Measurements from ENCODE around the gene NCKAP5.
A peak's percentile ranks its signal among the peaks of the same experiment; 100 is the strongest.

NCKAP5 gene

DNA sequence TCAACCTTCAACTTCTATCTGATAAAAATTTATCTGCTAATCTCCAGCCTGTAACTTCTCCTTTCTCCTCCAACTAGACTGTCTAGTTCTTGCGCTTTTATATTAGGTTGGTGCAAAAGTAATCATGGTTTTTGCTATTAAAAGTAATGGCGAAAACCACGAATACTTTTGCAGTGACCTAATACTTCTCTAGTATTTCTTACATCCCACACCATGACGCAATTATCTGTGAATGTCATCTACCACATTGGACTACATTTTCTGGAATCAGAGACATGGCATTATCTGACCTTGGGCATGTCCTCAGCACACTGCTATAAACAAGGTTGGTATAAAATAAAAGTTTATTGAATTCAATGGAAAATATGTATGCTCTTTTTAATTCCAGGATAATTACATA is 528.1 kb downstream of the NCKAP5 start:
- DNase-seq (ENCODE audit: low spot score) (no peak), FAIRE-seq (no peak)

DNA sequence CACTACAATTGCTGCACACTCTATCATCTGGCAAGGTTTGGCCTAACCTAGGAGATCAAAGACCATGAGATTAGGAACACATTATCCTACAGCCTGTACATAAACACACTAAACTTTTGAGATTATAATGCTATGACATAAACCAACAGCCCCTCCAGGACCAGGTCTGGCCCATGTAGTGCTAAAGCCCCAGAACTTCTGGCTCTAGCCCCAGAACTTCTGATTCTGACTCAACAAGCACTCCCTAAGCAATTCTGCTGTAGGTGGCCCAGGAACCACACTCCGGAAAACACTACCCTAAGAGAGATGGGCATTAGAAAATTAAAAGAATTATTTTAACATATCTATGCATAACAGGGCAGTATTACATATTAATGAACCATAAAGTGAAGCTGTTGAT is 528.7 kb downstream of the NCKAP5 start:
- FAIRE-seq: no peak
- DNase-seq (ENCODE audit: low spot score): no peak

DNA sequence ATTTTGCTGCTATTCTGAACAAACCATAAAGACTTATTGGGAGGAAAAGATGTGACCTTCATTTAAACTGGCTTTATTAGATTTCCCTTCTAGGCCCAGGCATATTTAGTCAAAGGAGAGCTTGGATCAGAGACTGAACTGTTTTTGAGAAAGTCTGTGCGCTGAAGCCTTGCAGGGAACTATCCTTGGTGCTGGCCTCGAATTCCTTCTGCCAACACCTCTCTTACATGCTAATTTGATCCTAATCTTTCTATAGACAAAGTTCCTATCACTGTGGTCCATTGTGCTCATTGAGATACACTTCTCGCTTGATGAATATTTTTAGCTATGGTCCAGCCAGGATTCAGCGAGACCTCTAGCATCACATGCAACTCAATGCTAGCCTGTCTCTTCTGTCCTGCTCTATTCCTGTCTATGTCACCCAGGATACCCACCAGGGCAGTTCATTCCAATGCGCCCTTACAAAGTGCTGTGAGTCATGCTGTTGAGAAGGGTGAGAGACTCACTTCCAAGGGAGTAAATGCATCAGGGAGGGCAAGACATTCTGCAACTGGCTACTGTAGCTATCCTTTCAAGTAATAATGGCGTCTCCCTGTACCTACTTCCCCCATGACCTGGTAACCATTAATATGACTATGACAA is 541.6 kb downstream of the NCKAP5 start:
- FAIRE-seq: no peak

DNA sequence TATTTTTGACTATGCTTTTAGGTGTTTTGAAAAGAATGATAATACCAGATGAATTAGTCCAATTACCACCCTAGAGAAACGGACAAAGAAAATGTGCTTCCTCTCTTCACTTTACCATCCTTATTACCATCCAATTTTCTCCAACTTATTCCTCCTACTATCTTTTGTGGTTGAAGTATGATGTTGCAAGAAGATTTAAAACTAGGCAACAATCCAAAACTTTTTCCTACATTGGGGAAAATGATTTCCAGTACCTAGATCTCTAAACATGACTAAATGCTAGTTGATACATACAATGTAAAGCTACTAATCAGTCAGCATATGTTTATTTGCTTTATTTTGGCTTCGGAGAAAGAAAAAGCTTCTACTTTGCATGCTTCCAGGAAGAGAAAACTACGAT is 543.3 kb downstream of the NCKAP5 start:
- FAIRE-seq: no peak
- no peak for DNase-seq (ENCODE audit: low spot score)

More for the DNA sequence above, 541.6 kb downstream of the NCKAP5 start:
- peak; percentile 22 for DNase-seq (ENCODE audit: low spot score)

DNA sequence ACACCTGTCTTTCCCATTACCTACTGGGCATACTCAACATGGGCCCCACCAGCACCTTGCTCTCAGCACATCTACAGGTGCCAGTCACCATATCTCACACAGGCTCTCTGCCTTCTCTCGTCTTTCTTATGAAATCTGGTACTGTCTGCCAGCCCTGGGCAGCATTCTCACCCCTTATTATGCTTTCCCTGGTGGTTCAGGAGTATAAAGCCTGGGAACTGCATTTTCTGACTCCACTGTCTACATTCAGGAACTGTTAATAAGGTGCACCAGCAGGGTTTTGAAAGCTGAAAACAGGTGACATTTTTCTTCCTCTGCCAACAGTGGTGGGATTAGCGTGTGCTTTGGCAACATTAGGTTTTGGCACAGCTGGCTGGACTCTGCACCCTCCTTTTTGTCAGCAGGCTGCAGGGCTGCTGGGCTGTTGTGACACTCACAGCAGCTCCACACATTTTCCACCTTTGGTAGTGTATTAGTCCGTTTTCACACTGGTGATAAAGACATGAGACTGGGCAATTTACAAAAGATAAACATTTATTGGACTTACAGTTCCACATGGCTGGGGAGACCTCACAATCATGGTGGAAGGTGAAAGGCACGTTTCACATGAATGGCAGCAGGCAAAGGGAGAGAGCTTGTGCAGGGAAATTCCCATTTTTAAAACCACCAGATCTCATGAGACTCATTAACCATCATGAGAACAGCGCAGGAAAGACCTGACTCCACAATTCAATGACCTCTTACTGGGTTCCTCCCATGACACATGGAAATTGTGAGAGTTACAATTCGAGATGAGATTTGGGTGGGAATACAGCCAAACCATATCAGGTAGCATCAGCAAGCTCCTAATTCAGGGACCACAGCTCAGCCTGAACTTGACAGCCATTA is 555.2 kb downstream of the NCKAP5 start:
- DNase-seq (ENCODE audit: low spot score) (no peak), FAIRE-seq (peak; percentile 27)

DNA sequence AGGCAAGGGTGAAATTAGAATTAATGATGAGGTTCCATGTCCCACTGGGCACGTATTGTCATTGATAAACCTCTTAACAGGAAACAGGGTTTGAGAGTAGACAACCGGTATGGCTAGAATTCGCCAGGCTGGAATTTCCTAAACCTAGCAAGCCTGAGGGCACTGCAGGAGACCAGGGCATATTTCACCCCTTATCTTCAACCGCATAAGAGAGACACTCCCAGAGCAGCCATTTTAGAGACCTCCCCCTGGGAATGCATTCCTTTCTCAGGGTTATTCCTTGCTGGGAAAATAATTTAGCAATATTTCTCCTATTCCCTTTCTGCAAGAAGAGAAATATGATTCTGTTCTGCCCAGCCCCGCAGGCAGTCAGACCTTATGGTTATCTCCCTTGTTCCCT is 563.6 kb downstream of the NCKAP5 start:
- DNase-seq (ENCODE audit: low spot score): no peak

DNA sequence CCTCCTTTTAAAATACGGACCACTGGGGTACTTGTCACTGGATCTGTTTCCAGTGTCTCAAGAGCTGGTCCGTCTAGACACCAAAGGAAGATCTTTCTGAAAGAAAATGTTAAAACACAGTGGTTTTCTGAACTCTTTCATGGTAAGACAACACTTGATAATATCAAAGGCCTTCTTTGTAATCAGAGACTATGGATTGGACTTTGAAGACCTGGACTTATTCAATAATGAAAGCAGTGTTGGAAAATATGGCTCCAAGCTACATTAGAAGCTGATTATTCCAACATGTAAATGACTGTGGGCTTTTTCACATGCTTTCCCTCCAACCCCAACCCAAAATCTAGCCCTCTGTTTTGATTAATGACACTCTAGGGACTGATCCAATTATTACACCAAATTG is 568.8 kb downstream of the NCKAP5 start:
- FAIRE-seq (no peak), DNase-seq (ENCODE audit: low spot score) (no peak)

More for the DNA sequence above, 563.6 kb downstream of the NCKAP5 start:
- FAIRE-seq: no peak

DNA sequence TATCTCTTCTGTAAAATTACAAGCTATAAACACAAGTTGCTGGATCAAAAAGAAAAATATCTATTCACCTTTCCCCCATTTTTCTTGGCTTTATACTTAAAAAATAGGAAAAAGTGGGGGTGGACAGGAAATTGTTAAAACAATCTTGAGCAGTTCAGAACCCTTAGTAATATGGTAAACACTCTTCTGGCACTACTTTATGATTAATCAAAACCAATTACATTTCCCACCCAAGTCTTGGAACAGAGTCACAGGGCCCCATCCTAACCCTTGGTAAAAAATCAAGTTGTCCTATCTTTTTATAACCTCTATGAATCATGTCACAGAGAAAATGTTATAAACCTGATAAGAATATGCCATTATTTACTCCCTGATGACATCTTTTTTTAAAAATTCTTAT is 570.0 kb downstream of the NCKAP5 start:
- DNase-seq (ENCODE audit: low spot score) (no peak), FAIRE-seq (no peak)

DNA sequence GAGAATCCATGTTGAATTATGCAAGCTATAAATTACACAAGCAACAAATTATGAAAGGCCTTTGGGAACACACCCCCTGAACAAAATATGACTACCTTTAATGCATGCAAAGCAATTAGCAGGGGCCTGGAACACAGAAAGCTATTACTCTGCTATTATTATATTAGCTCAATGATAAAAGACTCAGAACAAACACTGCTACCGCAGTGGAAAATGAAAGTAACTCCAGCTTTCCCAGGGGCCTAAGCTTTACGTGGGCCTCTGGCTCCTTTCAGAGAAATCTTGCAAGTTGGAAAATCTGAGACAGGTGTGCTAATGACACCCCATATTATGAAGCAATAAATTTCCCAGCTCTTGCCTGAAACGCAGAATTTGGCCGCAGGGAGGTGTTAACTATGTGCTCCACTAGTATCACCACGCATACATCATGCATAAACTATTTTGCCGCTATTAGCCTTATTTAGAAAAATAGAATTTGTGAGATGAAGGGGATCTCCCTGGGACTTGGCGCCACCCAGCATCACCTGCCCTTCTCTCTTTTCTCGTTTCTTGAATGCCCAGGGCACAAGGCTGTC is 576.7 kb downstream of the NCKAP5 start:
- FAIRE-seq (no peak), DNase-seq (ENCODE audit: low spot score) (no peak)

DNA sequence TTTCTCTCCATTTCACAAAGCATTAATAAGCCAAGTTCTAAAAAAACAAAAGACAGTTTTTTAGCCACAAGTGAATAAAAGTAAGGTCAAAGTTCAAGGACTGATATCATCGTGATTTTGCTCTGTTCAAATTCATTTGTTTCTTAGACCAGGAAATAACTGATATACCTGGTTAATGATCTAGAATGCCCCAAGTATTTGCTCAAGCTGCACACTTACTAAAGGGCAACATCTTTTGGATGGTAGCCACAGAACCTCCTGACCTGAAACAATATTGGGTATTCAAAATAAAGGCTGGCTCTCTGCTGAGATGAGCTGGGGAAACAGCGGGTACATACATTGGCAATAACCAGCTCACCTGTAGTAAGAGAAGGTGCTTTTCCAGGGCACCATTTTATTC is 583.5 kb downstream of the NCKAP5 start:
- FAIRE-seq (no peak), DNase-seq (ENCODE audit: low spot score) (no peak)

DNA sequence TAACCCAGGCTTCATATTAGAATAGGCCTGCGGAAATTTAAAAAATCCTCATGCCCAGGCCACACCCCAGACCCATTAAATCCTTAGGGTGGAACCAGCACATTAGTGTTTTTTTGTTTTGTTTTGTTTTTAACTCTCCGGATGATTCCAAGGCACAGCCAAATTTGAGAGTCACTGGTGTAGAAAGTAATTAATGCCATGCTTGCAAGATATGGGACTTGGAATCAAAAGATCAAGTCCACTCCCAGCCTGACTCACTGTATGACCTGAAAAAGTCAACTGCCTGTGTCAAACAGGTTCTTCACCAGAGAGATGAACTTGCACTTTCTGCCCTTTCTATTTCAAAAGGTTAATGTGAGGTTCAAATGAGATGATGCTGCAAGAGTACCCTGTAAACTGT is 588.0 kb downstream of the NCKAP5 start:
- DNase-seq (ENCODE audit: low spot score) (no peak), FAIRE-seq (no peak)

DNA sequence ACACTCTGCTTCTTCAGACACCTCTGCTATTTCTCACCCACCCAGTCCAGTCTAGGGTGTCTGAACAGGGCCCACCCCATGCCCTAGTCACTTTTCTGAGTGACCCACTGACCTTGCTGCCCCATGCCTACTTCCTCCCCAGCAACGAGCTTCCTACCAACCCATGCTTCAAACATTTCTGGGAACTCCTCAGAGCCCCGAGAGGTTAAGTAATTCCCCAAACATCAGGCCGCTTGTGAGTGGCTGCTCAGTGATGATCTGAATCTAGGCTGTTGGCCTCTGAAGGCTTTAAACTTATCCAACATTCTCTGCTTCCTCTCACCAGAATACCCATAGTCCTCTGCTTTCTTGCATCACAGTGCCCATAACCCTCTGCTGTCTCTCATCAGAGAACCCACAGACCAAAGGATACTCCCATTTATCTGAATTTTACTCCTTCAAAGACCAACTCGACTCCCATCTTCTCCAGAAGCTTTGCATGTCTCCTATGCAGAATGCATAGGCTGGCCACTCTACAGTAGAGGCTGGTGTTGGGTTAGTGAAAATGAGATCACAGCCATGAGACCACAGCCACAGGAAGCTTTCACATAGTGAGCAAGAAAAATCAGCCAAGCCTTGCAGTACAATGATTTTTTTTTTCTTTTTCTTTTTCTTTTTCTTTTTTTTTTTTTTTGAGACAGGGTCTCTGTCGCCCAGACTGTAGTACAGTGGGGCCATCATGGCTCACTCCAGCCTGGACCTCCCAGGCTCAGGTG is 588.7 kb downstream of the NCKAP5 start:
- FAIRE-seq: no peak

DNA sequence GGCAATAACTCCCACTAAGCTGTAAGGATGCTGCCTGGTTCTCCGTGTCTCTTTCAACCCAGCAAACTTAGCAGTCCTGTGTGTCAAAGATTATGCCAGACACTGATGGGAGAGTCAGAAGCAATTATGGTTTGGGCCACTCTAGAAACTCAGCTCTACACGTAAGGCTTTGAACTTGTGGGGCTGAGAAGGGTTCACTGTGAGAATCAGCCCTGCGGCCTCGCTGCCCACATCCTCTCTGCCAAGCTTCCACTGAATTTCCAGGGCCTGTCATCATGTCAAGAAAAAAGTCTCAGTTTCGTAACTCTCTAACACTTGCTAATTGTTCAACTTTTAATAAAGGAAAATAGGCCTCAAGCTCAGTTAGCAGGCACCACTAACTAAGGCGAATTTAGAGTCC is 589.4 kb downstream of the NCKAP5 start:
- DNase-seq (ENCODE audit: low spot score): no peak
- FAIRE-seq: no peak

More for the DNA sequence above, 588.7 kb downstream of the NCKAP5 start:
- DNase-seq (ENCODE audit: low spot score): no peak

DNA sequence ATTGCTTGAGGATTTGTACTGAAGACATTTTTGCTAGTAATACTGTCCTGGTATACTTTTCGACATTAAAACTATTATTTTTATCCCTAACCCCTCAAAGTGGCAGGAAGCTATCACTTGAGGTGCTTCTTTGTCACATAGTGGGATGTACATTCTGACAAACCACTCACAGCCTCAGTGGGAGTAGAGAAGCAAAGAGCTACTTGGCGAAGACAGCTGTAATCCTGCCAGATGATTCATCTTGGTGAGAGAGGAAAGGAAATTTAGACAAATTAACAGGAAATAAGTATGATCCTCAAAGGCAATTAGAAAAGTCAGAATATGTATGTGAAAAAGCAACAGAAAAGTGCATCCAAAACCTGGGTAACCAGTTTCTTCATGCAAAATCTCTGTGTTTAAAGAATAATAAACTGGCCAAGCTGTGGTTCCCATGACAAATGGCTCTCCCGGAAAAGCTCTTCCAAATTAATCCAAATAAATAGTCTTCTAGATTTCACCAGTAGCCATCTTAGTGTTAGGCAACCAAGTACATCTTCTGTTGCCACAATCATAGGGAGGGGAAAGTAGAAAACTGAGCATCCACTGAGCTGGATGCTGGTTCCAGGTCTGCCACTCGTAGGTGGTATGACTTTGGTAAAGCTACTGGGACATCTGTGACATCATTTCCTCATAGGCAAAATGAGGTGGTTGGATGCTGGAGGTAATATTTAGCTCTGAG is 590.3 kb downstream of the NCKAP5 start:
- FAIRE-seq: no peak
- DNase-seq (ENCODE audit: low spot score): no peak

DNA sequence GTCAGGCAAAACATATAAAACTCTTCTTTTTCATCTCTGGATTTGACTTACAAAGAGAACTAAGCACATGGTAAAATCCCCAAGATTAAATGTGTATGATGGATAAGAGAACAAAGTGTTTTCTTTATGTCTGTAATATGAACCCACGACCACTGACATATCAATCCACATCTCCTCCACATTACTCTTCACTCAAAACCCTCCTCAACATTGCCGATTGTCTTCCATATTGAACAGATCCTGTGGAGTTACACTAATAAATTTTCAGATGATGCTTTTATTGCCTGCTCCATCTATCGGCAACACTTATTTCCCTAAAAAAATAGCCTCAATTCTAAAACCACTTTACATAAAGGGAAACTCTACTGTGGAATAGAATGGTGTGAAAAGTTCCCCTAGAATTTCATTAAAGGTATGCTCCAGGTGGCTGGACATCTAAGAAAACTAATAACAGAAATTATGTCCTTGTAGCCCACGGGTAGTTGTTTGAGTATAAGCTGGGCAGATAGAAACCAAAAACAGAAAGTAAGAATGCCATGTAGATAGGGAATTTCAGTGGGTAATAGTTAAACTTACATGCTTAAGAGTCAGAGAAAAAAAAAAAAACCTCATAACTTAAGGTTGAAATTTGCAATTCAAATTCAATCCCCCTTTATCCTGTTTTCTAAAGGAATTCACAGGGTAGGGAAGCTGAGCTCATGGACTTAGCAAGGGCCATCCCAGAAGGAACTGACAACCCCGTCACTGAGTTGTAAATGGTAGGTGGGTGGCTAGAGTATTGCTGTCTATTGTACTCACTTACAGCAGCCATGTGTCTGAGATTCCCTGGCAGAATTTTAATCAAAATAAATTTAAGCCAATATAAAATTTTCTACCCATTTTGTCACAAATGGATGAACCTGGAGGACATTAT is 592.8 kb downstream of the NCKAP5 start:
- FAIRE-seq: no peak
- DNase-seq (ENCODE audit: low spot score): no peak

DNA sequence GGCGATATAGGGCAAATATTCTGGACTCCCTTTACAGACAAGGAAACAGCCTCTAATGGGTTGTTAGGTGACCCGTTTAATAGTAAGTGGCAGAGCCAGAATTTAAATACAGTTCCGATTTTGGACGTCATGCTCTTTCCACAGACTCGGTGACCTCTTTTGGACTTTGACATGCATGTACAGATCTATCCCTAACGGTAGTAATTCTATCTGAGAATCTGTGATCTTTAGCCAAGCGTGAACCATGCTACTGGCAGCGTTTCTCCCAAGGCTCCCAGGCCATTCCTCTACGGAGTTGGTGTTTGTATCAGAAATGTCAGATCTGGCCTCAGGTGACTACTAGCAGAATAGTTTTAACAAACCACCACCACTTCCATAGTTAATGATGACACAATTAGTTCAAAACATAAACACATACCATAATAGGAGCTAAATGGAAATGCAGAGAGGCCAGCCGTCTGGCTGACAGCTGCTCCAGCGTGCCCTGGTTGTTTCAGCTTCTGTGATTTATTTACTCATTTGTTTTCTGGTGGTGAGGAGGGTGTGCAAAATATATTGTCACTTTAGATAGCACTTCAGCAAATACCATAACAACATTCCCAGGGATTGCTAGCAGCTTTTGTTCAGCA is 593.7 kb downstream of the NCKAP5 start:
- DNase-seq (ENCODE audit: low spot score) (no peak), FAIRE-seq (no peak)

DNA sequence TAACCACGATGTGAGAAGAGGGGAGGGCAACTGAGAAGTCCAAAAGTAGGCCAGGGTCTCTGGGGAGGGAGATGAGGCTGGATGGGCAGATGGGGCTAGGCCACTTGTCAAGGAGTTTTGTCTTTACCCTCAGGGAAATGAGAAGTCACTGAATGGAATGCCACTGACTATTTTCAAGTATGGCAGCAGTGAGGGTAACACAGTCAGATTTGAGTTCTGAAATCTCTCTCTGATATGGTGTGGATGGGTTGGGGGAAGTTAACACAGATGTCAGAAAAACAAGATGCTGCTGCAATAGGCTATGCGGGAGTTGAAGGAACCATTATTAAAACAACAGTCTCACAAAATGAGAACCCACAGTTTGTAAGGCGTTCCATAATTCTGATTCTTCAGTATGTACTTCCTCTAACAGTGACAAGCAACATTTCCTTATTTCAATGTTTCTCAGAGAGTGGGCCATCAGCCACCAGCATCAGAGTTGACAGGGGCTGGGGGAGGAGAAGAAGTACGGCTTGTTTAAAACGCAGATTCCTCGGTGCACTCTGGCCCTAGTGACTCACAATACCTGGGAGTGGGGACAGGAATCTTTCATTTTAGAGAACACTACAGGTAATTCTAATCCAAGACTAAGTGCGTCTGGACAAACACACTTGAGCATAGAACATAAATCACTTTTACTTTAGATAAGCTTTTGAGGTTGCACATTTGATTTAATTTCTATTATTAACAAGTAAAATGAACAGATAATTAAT is 596.8 kb downstream of the NCKAP5 start:
- FAIRE-seq (no peak), DNase-seq (ENCODE audit: low spot score) (no peak)

DNA sequence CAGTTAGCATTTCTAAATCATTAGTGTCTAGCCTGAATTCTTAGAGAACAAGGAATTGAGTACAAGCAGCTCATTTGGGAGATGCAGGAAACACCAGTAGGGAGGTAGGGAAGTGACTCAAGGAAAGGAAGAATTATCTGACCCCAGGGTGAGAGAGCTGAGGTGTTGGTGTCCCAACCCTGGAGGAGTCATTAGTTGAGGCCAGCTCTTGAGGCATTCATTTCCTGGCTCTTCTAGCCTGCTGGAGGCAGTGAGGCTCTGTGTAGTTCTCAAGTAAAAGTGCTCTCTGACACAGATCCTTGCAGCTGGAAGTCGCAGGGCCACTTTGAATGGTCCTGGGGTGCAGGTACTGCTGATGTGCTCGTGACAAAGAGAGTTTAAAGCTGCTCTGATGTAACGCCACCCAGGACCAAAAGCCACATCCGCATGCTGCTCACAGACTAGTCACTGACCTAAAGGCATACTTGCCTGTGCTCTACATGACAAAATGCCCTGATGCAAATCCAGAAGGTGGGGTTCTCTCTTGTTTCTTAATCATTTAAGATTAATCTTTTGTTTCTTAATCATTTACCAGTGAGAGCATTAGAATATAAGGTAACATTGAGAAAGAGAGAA is 598.8 kb downstream of the NCKAP5 start:
- no peak for DNase-seq (ENCODE audit: low spot score)
- no peak for FAIRE-seq

Data from urothelium cell line (cell line).